ENCODE results near the gene C12orf57.

C12orf57 gene

DNA sequence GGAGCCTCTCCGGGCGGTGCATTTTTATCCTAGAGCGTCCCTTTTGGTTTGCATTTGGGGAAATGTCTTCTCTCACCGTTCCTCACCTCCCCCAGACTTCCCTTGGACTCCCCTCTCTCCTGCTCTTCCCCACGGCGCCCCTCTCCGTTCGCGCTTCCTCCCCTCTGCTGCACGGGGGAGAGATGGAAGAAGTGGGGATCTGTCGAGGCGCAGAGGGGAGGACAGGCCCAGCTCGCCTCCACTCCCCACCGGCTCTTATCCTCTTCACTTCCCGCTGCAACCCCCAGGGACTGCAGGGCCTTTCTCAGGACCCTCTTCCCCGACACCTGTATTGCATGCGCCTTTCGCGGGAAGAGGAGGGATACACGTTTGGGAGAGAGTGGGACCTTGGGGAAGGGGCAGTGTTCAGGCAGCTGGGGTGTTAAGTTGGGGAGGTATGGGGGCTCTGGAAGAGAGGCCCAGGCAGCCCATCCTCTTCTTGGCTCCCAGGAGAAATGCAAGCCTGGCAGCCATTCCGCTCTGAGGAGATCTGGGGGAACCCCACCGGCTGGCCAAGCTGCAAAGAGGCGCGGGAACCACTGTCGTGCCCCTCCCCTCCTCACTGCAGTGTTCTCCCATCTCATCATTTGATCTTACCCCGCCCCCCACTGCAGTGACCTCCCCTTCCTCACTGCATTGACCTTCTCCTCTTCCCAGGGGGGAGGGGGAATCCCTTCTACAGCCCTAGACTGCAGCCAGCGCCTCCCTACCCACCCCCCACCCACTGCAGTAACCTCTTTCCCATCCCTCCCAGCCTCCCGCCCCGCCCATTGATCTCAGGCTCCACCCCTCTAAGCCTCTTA is 28.7 kb upstream of the C12orf57 start:
- no peak for DNase-seq (ENCODE audit: low read depth in 1 of 2, low spot score in 1 of 2)
- no peak for TF ChIP-seq SPI1 (IDR thresholded peaks at IDR 0.05; ENCODE audit: borderline replicate concordance, low read depth)
- TF ChIP-seq REST (IDR thresholded peaks at IDR 0.05; ENCODE audit: insufficient replicate concordance, low read depth) = no peak
- TF ChIP-seq POLR2AphosphoS5 (IDR thresholded peaks at IDR 0.05; ENCODE audit: low read depth) = no peak
- no peak for TF ChIP-seq CTCF (IDR thresholded peaks at IDR 0.05; ENCODE audit: insufficient read depth, low read length)
- no peak for TF ChIP-seq GABPA (IDR thresholded peaks at IDR 0.05; ENCODE audit: low read depth)
- H3K27me3 ChIP-seq (ENCODE audit: insufficient read depth, poor library complexity, severe bottlenecking) = peaks cover 20% of the 10 kb centered on the region

GRCh38 chr12:6915789-6916285 is 28.0 kb upstream of the C12orf57 start:
- DNase-seq (ENCODE audit: low read depth in 1 of 2, low spot score in 1 of 2) = no peak
- TF ChIP-seq POLR2AphosphoS5 (IDR thresholded peaks at IDR 0.05; ENCODE audit: low read depth) (no peak), GABPA (IDR thresholded peaks at IDR 0.05; ENCODE audit: low read depth) (no peak)
- no peak overlapping the region for H3K4me3 ChIP-seq (replicated peaks; ENCODE audit: insufficient read depth, low read length)
- no peak overlapping the region for H3K27ac ChIP-seq (replicated peaks)
- peaks cover 20% of the 10 kb centered on the region for H3K27me3 ChIP-seq (ENCODE audit: insufficient read depth, poor library complexity, severe bottlenecking)

More for the DNA sequence above, 28.7 kb upstream of the C12orf57 start:
- Histone ChIP-seq H3K4me3 (replicated peaks; ENCODE audit: insufficient read depth, low read length) (peak overlapping the region; percentile 50), H3K27ac (replicated peaks) (no peak overlapping the region)

GRCh38 chr12:6916426-6917200 is 27.2 kb upstream of the C12orf57 start:
- DNase-seq (ENCODE audit: low read depth in 1 of 2, low spot score in 1 of 2) = no peak
- Histone ChIP-seq H3K4me3 (replicated peaks; ENCODE audit: insufficient read depth, low read length) (no peak overlapping the region), H3K27ac (replicated peaks) (no peak overlapping the region)

More at GRCh38 chr12:6916426-6917200, 27.2 kb upstream of the C12orf57 start:
- H3K27me3 ChIP-seq (ENCODE audit: insufficient read depth, poor library complexity, severe bottlenecking) = peaks cover 20% of the 10 kb centered on the region
- TF ChIP-seq REST (IDR thresholded peaks at IDR 0.05; ENCODE audit: insufficient replicate concordance, low read depth) (no peak), SPI1 (IDR thresholded peaks at IDR 0.05; ENCODE audit: borderline replicate concordance, low read depth) (no peak), CTCF (IDR thresholded peaks at IDR 0.05; ENCODE audit: insufficient read depth, low read length) (no peak), POLR2AphosphoS5 (IDR thresholded peaks at IDR 0.05; ENCODE audit: low read depth) (no peak), GABPA (IDR thresholded peaks at IDR 0.05; ENCODE audit: low read depth) (no peak)
